HCT116 (cell line): ENCODE data around the gene EPHB3. TPM values are rescaled to one million over a fixed set of nuclear protein-coding genes. Genes with fewer than 3 reads are reported as not detected.

Source experiments
- ATAC-seq: fragments of 200-7000 bp; cut with Tn5 transposase; 2 replicates; pipeline ENCODE4 v1.9.1; 2020; ENCODE audit warnings: mild to moderate bottlenecking, moderate library complexity
- BruUV-seq: library from RNA; stranded (reverse); fragments of 400-500 nt; replicated peaks from 2 replicates; lab custom pipeline; 2021; lab: Mats Ljungman, UMichigan
- CTCF ChIA-PET: fragments of 300-600 bp; sonication (Branson Sonifier 250); formaldehyde crosslinking; loops from one replicate; lab custom pipeline; 2021; ENCODE audit warnings: antibody characterized with exemption; lab: Charles Lee
- POLR2A ChIA-PET: fragments of 300-600, 350-600 bp; sonication (Branson Sonifier 250); formaldehyde crosslinking; loops from one replicate; lab custom pipeline; 2021; ENCODE audit warnings: antibody characterized with exemption; lab: Charles Lee
- RAD21 ChIA-PET, 2 experiments: fragments of 300-600 bp; sonication (Branson Sonifier 250); formaldehyde crosslinking; loops; one replicate each; lab custom pipeline; 2023; ENCODE audit warnings: low total read pairs in 2 of 2; ENCODE audit not compliant: uncharacterized antibody in 2 of 2, unreplicated experiment in 2 of 2, low non-redundant PET in 1 of 2; lab: Charles Lee
- DNase-seq: peaks from one replicate; pipeline ENCODE4 v3.0.0-alpha.2; 2010; ENCODE audit warnings: low read depth, low spot score
- H2AFZ ChIP-seq: fragments of 200-600 bp; shearing (Covaris generic), sonication (generic); 2 replicates; pipeline ENCODE4 v1.6.1; 2017; ENCODE audit warnings: low read depth, mixed run types, mixed read lengths, antibody characterized with exemption, low read length; ENCODE audit not compliant: poor library complexity, severe bottlenecking
- H3K27ac ChIP-seq: 2 replicates; pipeline ENCODE4 v1.5.1; 2012; ENCODE audit warnings: low read depth, low read length
- H3K27me3 ChIP-seq: fragments of 200-600 bp; sonication (generic); 2 replicates; pipeline ENCODE4 v1.6.1; 2016; ENCODE audit warnings: mixed run types, low read length, mixed read lengths; ENCODE audit not compliant: insufficient read depth
- H3K36me3 ChIP-seq, 2 experiments: fragments of 200-500 bp in 1 of 2; fragments of 200-600 bp in 1 of 2; sonication (Bioruptor generic) in 1 of 2; sonication (generic) in 1 of 2; 2 replicates each; pipeline versions ENCODE4 v1.5.1 to v1.6.1; 2014 to 2016; ENCODE audit warnings: low read length in 2 of 2, inconsistent platforms in 1 of 2, mixed read lengths in 1 of 2, mixed run types in 1 of 2; ENCODE audit not compliant: insufficient read depth in 2 of 2, control insufficient read depth in 1 of 2
- H3K4me1 ChIP-seq, 2 experiments: fragments of 200-600 bp in 1 of 2; sonication (generic) in 1 of 2; 2 replicates each; pipeline versions ENCODE4 v1.5.1 to v1.6.1; 2012 to 2017; ENCODE audit warnings: low read length in 2 of 2, inconsistent platforms in 1 of 2, mild to moderate bottlenecking in 1 of 2, mixed read lengths in 1 of 2, mixed run types in 1 of 2, moderate library complexity in 1 of 2; ENCODE audit not compliant: insufficient read depth in 2 of 2, control insufficient read depth in 1 of 2
- H3K4me2 ChIP-seq: fragments of 200-600 bp; sonication (generic); 2 replicates; pipeline ENCODE4 v1.6.1; 2017; ENCODE audit warnings: mixed run types, low read length, mixed read lengths
- H3K4me3 ChIP-seq, 2 experiments: fragments of 200-600 bp in 1 of 2; sonication (generic) in 1 of 2; replicated peaks in 1 of 2; 2 replicates each; pipeline ENCODE4 v1.5.1; 2011 to 2016; ENCODE audit warnings: low read length in 2 of 2, control low read depth in 1 of 2, low read depth in 1 of 2, mild to moderate bottlenecking in 1 of 2, mixed read lengths in 1 of 2, mixed run types in 1 of 2
- H3K79me2 ChIP-seq: fragments of 200-600 bp; sonication (generic); 2 replicates; pipeline ENCODE4 v1.6.1; 2017; ENCODE audit warnings: mild to moderate bottlenecking, mixed run types, low read length, moderate library complexity, mixed read lengths; ENCODE audit not compliant: insufficient read depth
- H3K9ac ChIP-seq: fragments of 200-600 bp; sonication (generic); 2 replicates; pipeline ENCODE4 v1.6.1; 2016; ENCODE audit warnings: low read length, mixed read lengths
- H3K9me2 ChIP-seq: fragments of 200-600 bp; sonication (generic), shearing (Covaris generic); 2 replicates; pipeline ENCODE4 v1.6.1; 2017; ENCODE audit warnings: mixed run types, mild to moderate bottlenecking, moderate library complexity; ENCODE audit not compliant: insufficient read depth
- H3K9me3 ChIP-seq, 2 experiments: fragments of 200-500 bp in 1 of 2; fragments of 200-600 bp in 1 of 2; sonication (Bioruptor generic) in 1 of 2; sonication (generic) in 1 of 2; 2 replicates each; pipeline ENCODE4 v1.6.1; 2014 to 2017; ENCODE audit warnings: low read length in 2 of 2, mixed read lengths in 2 of 2, inconsistent platforms in 1 of 2, low read depth in 1 of 2, mild to moderate bottlenecking in 1 of 2, mixed run types in 1 of 2, moderate library complexity in 1 of 2; ENCODE audit not compliant: control insufficient read depth in 1 of 2, insufficient read depth in 1 of 2
- H4K20me1 ChIP-seq: fragments of 200-600 bp; sonication (generic), shearing (Covaris generic); 2 replicates; pipeline ENCODE4 v1.6.1; 2017; ENCODE audit warnings: mixed run types, mild to moderate bottlenecking, moderate library complexity; ENCODE audit not compliant: insufficient read depth
- CBX3 ChIP-seq: IDR thresholded peaks from 2 replicates; pipeline ENCODE4 v1.6.1; 2012; ENCODE audit warnings: low read depth
- CEBPB ChIP-seq: IDR thresholded peaks from 2 replicates; pipeline ENCODE4 v1.6.1; 2012; ENCODE audit warnings: low read depth
- EGR1 ChIP-seq: IDR thresholded peaks from 2 replicates; pipeline ENCODE4 v1.6.1; 2012; ENCODE audit warnings: low read depth
- ELF1 ChIP-seq: IDR thresholded peaks from 2 replicates; pipeline ENCODE4 v1.6.1; 2012; ENCODE audit warnings: low read depth, borderline replicate concordance
- EZH2 ChIP-seq: fragments of 200-600 bp; sonication (generic); IDR thresholded peaks from 2 replicates; pipeline ENCODE4 v1.6.1; 2017; ENCODE audit warnings: antibody characterized with exemption, mixed run types
- EZH2phosphoT487 ChIP-seq: fragments of 200-600 bp; IDR thresholded peaks from 2 replicates; pipeline ENCODE4 v1.6.1; 2018; ENCODE audit warnings: antibody characterized with exemption, borderline replicate concordance
- POLR2AphosphoS5 ChIP-seq: IDR thresholded peaks from 2 replicates; pipeline ENCODE4 v1.6.1; 2011; ENCODE audit warnings: mild to moderate bottlenecking, low read depth, low read length, moderate library complexity
- SIN3A ChIP-seq: IDR thresholded peaks from 2 replicates; pipeline ENCODE4 v1.6.1; 2012; ENCODE audit warnings: low read depth
- SP1 ChIP-seq: IDR thresholded peaks from 2 replicates; pipeline ENCODE4 v1.6.1; 2012; ENCODE audit warnings: low read depth
- YY1 ChIP-seq: IDR thresholded peaks from 2 replicates; pipeline ENCODE4 v1.6.1; 2011; ENCODE audit warnings: low read length, low read depth, moderate library complexity, mild to moderate bottlenecking; ENCODE audit not compliant: insufficient replicate concordance; ENCODE audit errors: extremely low read depth
- ZFX ChIP-seq: fragments of 450-650 bp; IDR thresholded peaks from 2 replicates; pipeline ENCODE4 v1.6.1; 2017
- ZNF274 ChIP-seq: fragments of 200-500 bp; sonication (Bioruptor generic); IDR thresholded peaks from 2 replicates; pipeline ENCODE4 v1.6.1; 2014; ENCODE audit warnings: mild to moderate bottlenecking, low read depth, low read length, inconsistent platforms
- intact Hi-C: fragments of 100-400 bp; cut with micrococcal nuclease; formaldehyde crosslinking; loops from 2 replicates; pipeline ENCODE4 v1.10.0; 2022
- total RNA-seq: library from RNA; stranded (reverse); gene quantifications from one replicate; pipeline ENCODE4 v1.2.1, GENCODE V29; 2021; ENCODE audit not compliant: unreplicated experiment
- TF ChIP-seq, protein P1 (sequence below): IDR thresholded peaks from 2 replicates; pipeline ENCODE4 v1.6.1; 2012
- TF ChIP-seq, protein P2 (sequence below), 3 experiments: fragments of 200-600 bp in 1 of 3; sonication (generic) in 1 of 3; IDR thresholded peaks in 2 of 3; conservative IDR thresholded peaks in 1 of 3; 2 replicates each; pipeline ENCODE4 v1.5.1; 2012 to 2017; ENCODE audit warnings: low read depth in 2 of 3, low read length in 2 of 3, antibody characterized with exemption in 1 of 3, borderline replicate concordance in 1 of 3, control low read depth in 1 of 3, mild to moderate bottlenecking in 1 of 3, mixed read lengths in 1 of 3, mixed run types in 1 of 3, moderate library complexity in 1 of 3; ENCODE audit not compliant: insufficient read depth in 1 of 3
- TF ChIP-seq, protein P3 (sequence below): IDR thresholded peaks from 2 replicates; pipeline ENCODE4 v1.6.1; 2012; ENCODE audit warnings: low read depth
- TF ChIP-seq, protein P4 (sequence below): IDR thresholded peaks from 2 replicates; pipeline ENCODE4 v1.6.1; 2011; ENCODE audit warnings: mild to moderate bottlenecking, low read length, moderate library complexity; ENCODE audit not compliant: insufficient replicate concordance; ENCODE audit errors: extremely low read depth

The EPHB3 gene
- total RNA-seq, 1 experiment from 2014 or later = 6.5 TPM

DNA sequence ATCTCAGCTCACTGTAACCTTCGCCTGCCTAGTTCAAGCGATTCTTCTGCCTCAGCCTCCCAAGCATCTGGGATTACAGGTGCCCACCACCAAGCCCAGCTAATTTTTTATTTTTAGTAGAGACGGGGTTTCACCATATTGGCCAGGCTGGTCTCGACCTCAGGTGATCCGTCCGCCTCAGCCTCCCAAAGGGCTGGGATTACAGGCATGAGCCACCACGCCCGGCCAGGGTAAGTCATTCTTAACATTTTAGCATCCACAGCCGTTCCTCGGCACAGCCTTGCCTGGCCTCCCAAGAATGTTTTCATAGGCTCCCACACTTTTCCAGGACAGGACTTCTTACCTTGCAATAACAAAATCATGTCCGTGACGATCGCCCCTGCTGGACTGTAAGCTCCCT lies 8.7 kb upstream of the EPHB3 start (continued):
- no peak for TF ChIP-seq EGR1
- no peak for TF ChIP-seq ELF1
- TF ChIP-seq, protein P1, sequence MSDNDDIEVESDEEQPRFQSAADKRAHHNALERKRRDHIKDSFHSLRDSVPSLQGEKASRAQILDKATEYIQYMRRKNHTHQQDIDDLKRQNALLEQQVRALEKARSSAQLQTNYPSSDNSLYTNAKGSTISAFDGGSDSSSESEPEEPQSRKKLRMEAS = no peak

DNA sequence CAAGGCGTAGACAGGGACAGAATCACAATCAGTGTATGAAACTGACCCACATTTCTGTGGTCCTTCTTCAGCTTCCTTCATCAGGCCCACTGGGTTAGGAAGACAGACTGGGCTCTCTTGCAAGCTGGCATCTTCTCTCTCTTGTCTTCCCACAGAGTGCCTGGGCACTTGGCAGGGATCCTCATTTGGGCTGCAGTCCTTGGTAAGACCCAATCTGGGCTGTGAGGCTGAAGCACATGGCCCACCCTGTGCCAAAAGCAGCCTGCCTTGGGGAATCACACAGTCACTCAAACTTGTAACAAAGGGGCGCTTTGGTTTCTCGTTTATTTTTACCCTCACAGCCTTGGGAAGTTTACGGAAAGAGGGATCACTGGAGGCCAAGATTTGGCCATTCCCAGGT lies 8.2 kb upstream of the EPHB3 start:
- CTCF ChIA-PET = no interaction called here
- POLR2A ChIA-PET = no interaction called here
- Histone ChIP-seq H3K79me2 (no peaks in the 10 kb centered on the region), H3K9ac (no peak overlapping the region), H3K27ac (no peak overlapping the region), H3K27me3 (no peaks in the 10 kb centered on the region), H3K9me2 (no peaks in the 10 kb centered on the region), H3K9me3 (no peaks in the 10 kb centered on the region), H2AFZ (no peak overlapping the region), H3K4me1 (no peaks in the 10 kb centered on the region), H3K4me2 (no peak overlapping the region)
- intact Hi-C loops = no loop called here
- no TSS peak for BruUV-seq
- no peak for ATAC-seq
- DNase-seq = no peak
- TF ChIP-seq EZH2phosphoT487 (no peak), CBX3 (no peak), SIN3A (no peak), YY1 (no peak), SP1 (no peak), CEBPB (no peak), POLR2AphosphoS5 (no peak), EZH2 (no peak), EGR1 (no peak), ZFX (no peak), ZNF274 (no peak)
- TF ChIP-seq, protein P2, sequence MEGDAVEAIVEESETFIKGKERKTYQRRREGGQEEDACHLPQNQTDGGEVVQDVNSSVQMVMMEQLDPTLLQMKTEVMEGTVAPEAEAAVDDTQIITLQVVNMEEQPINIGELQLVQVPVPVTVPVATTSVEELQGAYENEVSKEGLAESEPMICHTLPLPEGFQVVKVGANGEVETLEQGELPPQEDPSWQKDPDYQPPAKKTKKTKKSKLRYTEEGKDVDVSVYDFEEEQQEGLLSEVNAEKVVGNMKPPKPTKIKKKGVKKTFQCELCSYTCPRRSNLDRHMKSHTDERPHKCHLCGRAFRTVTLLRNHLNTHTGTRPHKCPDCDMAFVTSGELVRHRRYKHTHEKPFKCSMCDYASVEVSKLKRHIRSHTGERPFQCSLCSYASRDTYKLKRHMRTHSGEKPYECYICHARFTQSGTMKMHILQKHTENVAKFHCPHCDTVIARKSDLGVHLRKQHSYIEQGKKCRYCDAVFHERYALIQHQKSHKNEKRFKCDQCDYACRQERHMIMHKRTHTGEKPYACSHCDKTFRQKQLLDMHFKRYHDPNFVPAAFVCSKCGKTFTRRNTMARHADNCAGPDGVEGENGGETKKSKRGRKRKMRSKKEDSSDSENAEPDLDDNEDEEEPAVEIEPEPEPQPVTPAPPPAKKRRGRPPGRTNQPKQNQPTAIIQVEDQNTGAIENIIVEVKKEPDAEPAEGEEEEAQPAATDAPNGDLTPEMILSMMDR (IDR thresholded peaks at IDR 0.05 in 2 of 3, conservative IDR thresholded peaks at IDR 0.05 in 1 of 3; ENCODE audit: borderline replicate concordance in 1 of 3, insufficient read depth in 1 of 3, low read depth in 2 of 3, low read length in 2 of 3) = no peak
- TF ChIP-seq, protein P3, sequence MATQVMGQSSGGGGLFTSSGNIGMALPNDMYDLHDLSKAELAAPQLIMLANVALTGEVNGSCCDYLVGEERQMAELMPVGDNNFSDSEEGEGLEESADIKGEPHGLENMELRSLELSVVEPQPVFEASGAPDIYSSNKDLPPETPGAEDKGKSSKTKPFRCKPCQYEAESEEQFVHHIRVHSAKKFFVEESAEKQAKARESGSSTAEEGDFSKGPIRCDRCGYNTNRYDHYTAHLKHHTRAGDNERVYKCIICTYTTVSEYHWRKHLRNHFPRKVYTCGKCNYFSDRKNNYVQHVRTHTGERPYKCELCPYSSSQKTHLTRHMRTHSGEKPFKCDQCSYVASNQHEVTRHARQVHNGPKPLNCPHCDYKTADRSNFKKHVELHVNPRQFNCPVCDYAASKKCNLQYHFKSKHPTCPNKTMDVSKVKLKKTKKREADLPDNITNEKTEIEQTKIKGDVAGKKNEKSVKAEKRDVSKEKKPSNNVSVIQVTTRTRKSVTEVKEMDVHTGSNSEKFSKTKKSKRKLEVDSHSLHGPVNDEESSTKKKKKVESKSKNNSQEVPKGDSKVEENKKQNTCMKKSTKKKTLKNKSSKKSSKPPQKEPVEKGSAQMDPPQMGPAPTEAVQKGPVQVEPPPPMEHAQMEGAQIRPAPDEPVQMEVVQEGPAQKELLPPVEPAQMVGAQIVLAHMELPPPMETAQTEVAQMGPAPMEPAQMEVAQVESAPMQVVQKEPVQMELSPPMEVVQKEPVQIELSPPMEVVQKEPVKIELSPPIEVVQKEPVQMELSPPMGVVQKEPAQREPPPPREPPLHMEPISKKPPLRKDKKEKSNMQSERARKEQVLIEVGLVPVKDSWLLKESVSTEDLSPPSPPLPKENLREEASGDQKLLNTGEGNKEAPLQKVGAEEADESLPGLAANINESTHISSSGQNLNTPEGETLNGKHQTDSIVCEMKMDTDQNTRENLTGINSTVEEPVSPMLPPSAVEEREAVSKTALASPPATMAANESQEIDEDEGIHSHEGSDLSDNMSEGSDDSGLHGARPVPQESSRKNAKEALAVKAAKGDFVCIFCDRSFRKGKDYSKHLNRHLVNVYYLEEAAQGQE = no peak
- TF ChIP-seq, protein P1 = no peak
- TF ChIP-seq, protein P4, sequence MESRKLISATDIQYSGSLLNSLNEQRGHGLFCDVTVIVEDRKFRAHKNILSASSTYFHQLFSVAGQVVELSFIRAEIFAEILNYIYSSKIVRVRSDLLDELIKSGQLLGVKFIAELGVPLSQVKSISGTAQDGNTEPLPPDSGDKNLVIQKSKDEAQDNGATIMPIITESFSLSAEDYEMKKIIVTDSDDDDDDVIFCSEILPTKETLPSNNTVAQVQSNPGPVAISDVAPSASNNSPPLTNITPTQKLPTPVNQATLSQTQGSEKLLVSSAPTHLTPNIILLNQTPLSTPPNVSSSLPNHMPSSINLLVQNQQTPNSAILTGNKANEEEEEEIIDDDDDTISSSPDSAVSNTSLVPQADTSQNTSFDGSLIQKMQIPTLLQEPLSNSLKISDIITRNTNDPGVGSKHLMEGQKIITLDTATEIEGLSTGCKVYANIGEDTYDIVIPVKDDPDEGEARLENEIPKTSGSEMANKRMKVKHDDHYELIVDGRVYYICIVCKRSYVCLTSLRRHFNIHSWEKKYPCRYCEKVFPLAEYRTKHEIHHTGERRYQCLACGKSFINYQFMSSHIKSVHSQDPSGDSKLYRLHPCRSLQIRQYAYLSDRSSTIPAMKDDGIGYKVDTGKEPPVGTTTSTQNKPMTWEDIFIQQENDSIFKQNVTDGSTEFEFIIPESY = no peak
- TF ChIP-seq, all 23 proteins: peak for 0
- RAD21 ChIA-PET = no interaction called here
- Histone ChIP-seq H4K20me1 (no peaks in the 10 kb centered on the region), H3K4me3 (no peak overlapping the region), H3K36me3 (no peaks in the 10 kb centered on the region)
